HepG2 (cell line): ENCODE measurements around the gene LARP1. TPM values are rescaled to one million over a fixed set of nuclear protein-coding genes. Genes with fewer than 3 reads are reported as not detected.
A peak's percentile ranks its signal among the peaks of the same experiment; 100 is the strongest.

Source experiments
- ARNT2 ChIP-seq: sonication (generic); formaldehyde crosslinking; IDR thresholded peaks from 2 replicates; pipeline ENCODE4 v1.8.0; 2022; ENCODE audit warnings: mild to moderate bottlenecking, low read depth, missing genetic modification reagents, moderate library complexity
- CHD2 ChIP-seq: IDR thresholded peaks from 2 replicates; pipeline ENCODE4 v1.6.1; 2011; ENCODE audit warnings: low read depth, low read length, improper control_type of control experiment
- DNMT3B ChIP-seq: conservative IDR thresholded peaks from 2 replicates; pipeline ENCODE4 v1.6.1; 2016; ENCODE audit warnings: missing biosample characterization, control low read depth
- EZH2 ChIP-seq: conservative IDR thresholded peaks from 2 replicates; pipeline ENCODE4 v1.6.1; 2012; ENCODE audit warnings: mild to moderate bottlenecking, low read depth, low read length, moderate library complexity
- GTF3A ChIP-seq: sonication (generic); formaldehyde crosslinking; conservative IDR thresholded peaks from 2 replicates; pipeline ENCODE4 v1.4.0; 2020; ENCODE audit warnings: mild to moderate bottlenecking, missing genetic modification reagents
- JUND ChIP-seq: sonication (generic); formaldehyde crosslinking; IDR thresholded peaks from 2 replicates; pipeline ENCODE4 v1.8.0; 2022; ENCODE audit warnings: mild to moderate bottlenecking, missing genetic modification reagents
- PAWR ChIP-seq: sonication (generic); formaldehyde crosslinking; IDR thresholded peaks from 2 replicates; pipeline ENCODE4 v1.4.0; 2020; ENCODE audit warnings: missing genetic modification reagents, mild to moderate bottlenecking, borderline replicate concordance
- RELA ChIP-seq: sonication (generic); formaldehyde crosslinking; IDR thresholded peaks from 2 replicates; pipeline ENCODE4 v1.4.0; 2020; ENCODE audit warnings: missing genetic modification reagents
- RNF2 ChIP-seq: fragments of 450-650 bp; conservative IDR thresholded peaks from 2 replicates; pipeline ENCODE4 v1.6.1; 2016; ENCODE audit warnings: low read depth
- SKI ChIP-seq: fragments of 450-650 bp; IDR thresholded peaks from one replicate; pipeline ENCODE4 v1.6.1; 2018; ENCODE audit warnings: mild to moderate bottlenecking; ENCODE audit not compliant: partially characterized antibody
- SRF ChIP-seq: IDR thresholded peaks from 2 replicates; pipeline ENCODE4 v1.6.1; 2011; ENCODE audit warnings: mild to moderate bottlenecking, low read depth, low read length, moderate library complexity
- TCF7 ChIP-seq: sonication (generic); IDR thresholded peaks from 2 replicates; pipeline ENCODE4 v1.6.1; 2016; ENCODE audit warnings: antibody characterized with exemption, low read depth
- U2AF2 ChIP-seq: fragments of 200-400 bp; formaldehyde crosslinking; IDR thresholded peaks from 2 replicates; pipeline ENCODE4 v1.6.1; 2017; ENCODE audit warnings: low read depth, mild to moderate bottlenecking, low read length
- ZBTB20 ChIP-seq: sonication (generic); formaldehyde crosslinking; IDR thresholded peaks from 2 replicates; pipeline ENCODE4 v1.8.1; 2023; ENCODE audit warnings: missing genetic modification reagents, low read depth, mild to moderate bottlenecking, borderline replicate concordance
- ZNF253 ChIP-seq: sonication (generic); formaldehyde crosslinking; IDR thresholded peaks from 2 replicates; pipeline ENCODE4 v1.8.0; 2022; ENCODE audit warnings: mild to moderate bottlenecking, missing genetic modification reagents, borderline replicate concordance
- ZNF431 ChIP-seq: sonication (generic); formaldehyde crosslinking; IDR thresholded peaks from 2 replicates; pipeline ENCODE4 v1.9.0; 2022; ENCODE audit warnings: missing genetic modification reagents, low read depth, mild to moderate bottlenecking, borderline replicate concordance
- polyA plus RNA-seq, 8 experiments: library from polyadenylated mRNA; depleted of rRNA in 3 of 8; stranded (reverse) in 7 of 8; unstranded in 1 of 8; fragments of >200 nt; fragmentation: Illumina TruSeq in 4 of 8; extraction: Trizol in 4 of 8; gene quantifications; 2 replicates each; pipeline versions ENCODE4 v1.2.1 to v1.2.3, GENCODE V29; 2011 to 2016; ENCODE audit warnings: low read depth in 4 of 8, missing spikeins in 1 of 8, mixed read lengths in 1 of 8; ENCODE audit not compliant: insufficient read depth in 1 of 8
- total RNA-seq, 5 experiments: library from RNA; depleted of rRNA; stranded (reverse); fragments of >200 nt; fragmentation: Illumina TruSeq; extraction: Trizol; gene quantifications; 2 replicates each; pipeline ENCODE4 v1.2.3, GENCODE V29; 2016; ENCODE audit warnings: low read depth in 1 of 5
- TF ChIP-seq, protein P1 (sequence below): sonication (generic); formaldehyde crosslinking; IDR thresholded peaks from 2 replicates; pipeline ENCODE4 v1.4.0; 2020; ENCODE audit warnings: missing genetic modification reagents
- TF ChIP-seq, protein P2 (sequence below): sonication (generic); formaldehyde crosslinking; conservative IDR thresholded peaks from 2 replicates; pipeline ENCODE4 v1.5.0; 2020; ENCODE audit warnings: missing genetic modification reagents
- TF ChIP-seq, protein P3 (sequence below): sonication (generic); formaldehyde crosslinking; IDR thresholded peaks from 2 replicates; pipeline ENCODE4 v1.4.0; 2020; ENCODE audit warnings: missing genetic modification reagents
- TF ChIP-seq, protein P4 (sequence below): sonication (generic); formaldehyde crosslinking; IDR thresholded peaks from 2 replicates; pipeline ENCODE4 v1.8.0; 2022; ENCODE audit warnings: mild to moderate bottlenecking, missing genetic modification reagents, borderline replicate concordance

LARP1 gene
- total and polyA plus RNA-seq, 2 of the 13 experiments (the other 11 are each of a cell fraction or from before 2014, with no cell fraction given), result 45.2 to 61.4 TPM

DNA sequence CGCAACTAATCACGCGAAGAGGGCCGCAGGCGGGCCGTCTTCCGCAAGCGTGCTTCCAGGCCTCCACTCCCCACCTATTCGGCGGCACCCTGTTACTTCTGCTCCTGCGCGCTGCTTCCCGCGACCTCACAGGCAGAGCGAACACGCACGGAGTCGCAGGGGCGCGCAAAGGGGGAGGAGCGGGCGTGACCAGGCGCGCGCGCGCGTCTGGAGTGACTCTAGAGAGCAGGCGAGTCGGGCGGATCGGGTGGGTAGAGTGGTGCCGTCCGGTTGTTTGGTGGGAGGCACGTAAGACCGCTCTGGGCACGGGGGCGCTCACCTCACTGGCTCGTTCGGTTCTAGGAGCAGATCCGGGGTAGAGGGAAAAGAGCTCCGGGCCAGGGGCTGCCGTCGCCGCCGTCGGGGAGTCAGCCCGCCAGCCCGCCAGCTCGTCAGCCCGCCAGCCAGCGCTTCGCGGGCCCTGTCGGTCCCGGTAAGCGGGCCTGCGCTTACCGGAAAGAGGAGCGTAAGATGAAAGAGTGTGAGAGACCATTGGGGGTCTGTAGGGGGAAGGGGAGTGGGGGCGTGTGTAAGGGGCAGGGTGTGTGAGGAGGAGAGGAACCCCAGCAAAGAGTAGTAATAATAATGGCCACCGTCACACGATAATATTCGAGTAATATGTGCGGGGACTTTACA is 103.3 kb downstream of the LARP1 start, which contains the start of gene CNOT8 (continued):
- 0 out of 2 replicates have a peak, but pooled peaks have one; percentile 48 for TF ChIP-seq ZNF431 (CRISPR knock-in tag)
- TF ChIP-seq RELA (CRISPR knock-in tag), result no peak
- TF ChIP-seq TCF7, result no peak
- TF ChIP-seq, protein P1, sequence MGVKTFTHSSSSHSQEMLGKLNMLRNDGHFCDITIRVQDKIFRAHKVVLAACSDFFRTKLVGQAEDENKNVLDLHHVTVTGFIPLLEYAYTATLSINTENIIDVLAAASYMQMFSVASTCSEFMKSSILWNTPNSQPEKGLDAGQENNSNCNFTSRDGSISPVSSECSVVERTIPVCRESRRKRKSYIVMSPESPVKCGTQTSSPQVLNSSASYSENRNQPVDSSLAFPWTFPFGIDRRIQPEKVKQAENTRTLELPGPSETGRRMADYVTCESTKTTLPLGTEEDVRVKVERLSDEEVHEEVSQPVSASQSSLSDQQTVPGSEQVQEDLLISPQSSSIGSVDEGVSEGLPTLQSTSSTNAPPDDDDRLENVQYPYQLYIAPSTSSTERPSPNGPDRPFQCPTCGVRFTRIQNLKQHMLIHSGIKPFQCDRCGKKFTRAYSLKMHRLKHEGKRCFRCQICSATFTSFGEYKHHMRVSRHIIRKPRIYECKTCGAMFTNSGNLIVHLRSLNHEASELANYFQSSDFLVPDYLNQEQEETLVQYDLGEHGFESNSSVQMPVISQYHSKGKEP (CRISPR knock-in tag), result no peak
- peak; percentile 49 for TF ChIP-seq DNMT3B (CRISPR knock-in tag)
- TF ChIP-seq SRF, result no peak
- TF ChIP-seq ZNF253 (CRISPR knock-in tag), result no peak
- no peak for TF ChIP-seq RNF2
- TF ChIP-seq, protein P2, sequence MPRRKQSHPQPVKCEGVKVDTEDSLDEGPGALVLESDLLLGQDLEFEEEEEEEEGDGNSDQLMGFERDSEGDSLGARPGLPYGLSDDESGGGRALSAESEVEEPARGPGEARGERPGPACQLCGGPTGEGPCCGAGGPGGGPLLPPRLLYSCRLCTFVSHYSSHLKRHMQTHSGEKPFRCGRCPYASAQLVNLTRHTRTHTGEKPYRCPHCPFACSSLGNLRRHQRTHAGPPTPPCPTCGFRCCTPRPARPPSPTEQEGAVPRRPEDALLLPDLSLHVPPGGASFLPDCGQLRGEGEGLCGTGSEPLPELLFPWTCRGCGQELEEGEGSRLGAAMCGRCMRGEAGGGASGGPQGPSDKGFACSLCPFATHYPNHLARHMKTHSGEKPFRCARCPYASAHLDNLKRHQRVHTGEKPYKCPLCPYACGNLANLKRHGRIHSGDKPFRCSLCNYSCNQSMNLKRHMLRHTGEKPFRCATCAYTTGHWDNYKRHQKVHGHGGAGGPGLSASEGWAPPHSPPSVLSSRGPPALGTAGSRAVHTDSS (CRISPR knock-in tag), result no peak
- TF ChIP-seq, protein P3, sequence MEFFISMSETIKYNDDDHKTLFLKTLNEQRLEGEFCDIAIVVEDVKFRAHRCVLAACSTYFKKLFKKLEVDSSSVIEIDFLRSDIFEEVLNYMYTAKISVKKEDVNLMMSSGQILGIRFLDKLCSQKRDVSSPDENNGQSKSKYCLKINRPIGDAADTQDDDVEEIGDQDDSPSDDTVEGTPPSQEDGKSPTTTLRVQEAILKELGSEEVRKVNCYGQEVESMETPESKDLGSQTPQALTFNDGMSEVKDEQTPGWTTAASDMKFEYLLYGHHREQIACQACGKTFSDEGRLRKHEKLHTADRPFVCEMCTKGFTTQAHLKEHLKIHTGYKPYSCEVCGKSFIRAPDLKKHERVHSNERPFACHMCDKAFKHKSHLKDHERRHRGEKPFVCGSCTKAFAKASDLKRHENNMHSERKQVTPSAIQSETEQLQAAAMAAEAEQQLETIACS (CRISPR knock-in tag), result peak; percentile 99
- TF ChIP-seq EZH2, result no peak
- TF ChIP-seq ARNT2, result peak; percentile 64; the same call in 1 of the 2 replicates
- no peak; the same call in 1 of the 2 replicates for TF ChIP-seq ZBTB20 (CRISPR knock-in tag)
- TF ChIP-seq, protein P4, sequence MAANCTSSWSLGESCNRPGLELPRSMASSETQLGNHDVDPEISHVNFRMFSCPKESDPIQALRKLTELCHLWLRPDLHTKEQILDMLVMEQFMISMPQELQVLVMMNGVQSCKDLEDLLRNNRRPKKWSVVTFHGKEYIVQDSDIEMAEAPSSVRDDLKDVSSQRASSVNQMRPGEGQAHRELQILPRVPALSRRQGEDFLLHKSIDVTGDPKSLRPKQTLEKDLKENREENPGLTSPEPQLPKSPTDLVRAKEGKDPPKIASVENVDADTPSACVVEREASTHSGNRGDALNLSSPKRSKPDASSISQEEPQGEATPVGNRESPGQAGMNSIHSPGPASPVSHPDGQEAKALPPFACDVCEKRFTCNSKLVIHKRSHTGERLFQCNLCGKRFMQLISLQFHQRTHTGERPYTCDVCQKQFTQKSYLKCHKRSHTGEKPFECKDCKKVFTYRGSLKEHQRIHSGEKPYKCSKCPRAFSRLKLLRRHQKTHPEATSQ (CRISPR knock-in tag), result peak; percentile 11; the same call in 1 of the 2 replicates
- TF ChIP-seq SKI, result peak; percentile 78
- TF ChIP-seq PAWR (CRISPR knock-in tag), result no peak
- TF ChIP-seq U2AF2, result no peak
- TF ChIP-seq GTF3A (CRISPR knock-in tag), result no peak
- no peak for TF ChIP-seq CHD2
- 0 out of 2 replicates have a peak, but pooled peaks have one; percentile 11 for TF ChIP-seq JUND (CRISPR knock-in tag)
